Muscle of leg (tissue), 11 donors: ENCODE measurements around the gene GMDS. TPM values are rescaled to one million over a fixed set of nuclear protein-coding genes. Genes with fewer than 3 reads are reported as not detected.
A peak's percentile ranks its signal among the peaks of the same experiment; 100 is the strongest.

Experiments
- DNase-seq: peaks from one replicate; pipeline ENCODE4 v3.0.0; 2013
- H3K27ac ChIP-seq: one replicate; pipeline ENCODE4 v1.5.1; 2013; ENCODE audit warnings: mild to moderate bottlenecking, low read length, control low read depth
- H3K27me3 ChIP-seq: one replicate; pipeline ENCODE4 v1.6.1; 2013; ENCODE audit warnings: low read length; ENCODE audit not compliant: control insufficient read depth, insufficient read depth
- H3K36me3 ChIP-seq: one replicate; pipeline ENCODE4 v1.6.1; 2013; ENCODE audit warnings: low read length; ENCODE audit not compliant: control insufficient read depth, insufficient read depth
- H3K4me1 ChIP-seq: one replicate; pipeline ENCODE4 v1.6.1; 2013; ENCODE audit warnings: low read length; ENCODE audit not compliant: control insufficient read depth, insufficient read depth
- H3K4me3 ChIP-seq: one replicate; pipeline ENCODE4 v1.5.1; 2013; ENCODE audit warnings: low read length, control low read depth
- H3K9me3 ChIP-seq: replicated peaks from 2 replicates; pipeline ENCODE4 v1.6.1; 2013; ENCODE audit warnings: low read depth, low read length; ENCODE audit not compliant: control insufficient read depth
- whole genome bisulfite sequencing: methylation state at CpG from one replicate; pipeline ENCODE4 v1.1.5; 2013; ENCODE audit warnings: missing lambda C conversion rate; ENCODE audit not compliant: insufficient coverage; 5-methylcytosine and 5-hydroxymethylcytosine counted together
- polyA plus RNA-seq, 8 donors: library from polyadenylated mRNA; unstranded; fragments of 120-200 nt; gene quantifications; one replicate each; pipeline versions ENCODE4 v1.2.1 to v1.2.3, GENCODE V29; 2013; ENCODE audit warnings: inconsistent platforms in 1 of 8, low replicate concordance in 1 of 8; ENCODE audit not compliant: insufficient read length in 8 of 8, insufficient read depth in 1 of 8
- total RNA-seq: library from RNA; stranded (reverse); fragments of 120-200 nt; gene quantifications from one replicate; pipeline ENCODE4 v1.2.4, GENCODE V29; 2013

Gene GMDS
- total and polyA plus RNA-seq, 9 donors, result 3.9 to 17.0 (median 11.9) TPM

- no peaks in the 10 kb centered on the region for H3K9me3 ChIP-seq
- peaks cover 4% of the 10 kb centered on the region for H3K36me3 ChIP-seq
- H3K4me3 ChIP-seq, result peak overlapping the region; percentile 86
- peaks cover 11% of the 10 kb centered on the region for H3K4me1 ChIP-seq
- no peaks in the 10 kb centered on the region for H3K27me3 ChIP-seq
- DNase-seq, result no peak
- no peak overlapping the region for H3K27ac ChIP-seq
- WGBS, result 32% methylated on average over 22 of the region's 32 CpGs
Measured at GRCh38 chr6:2244261-2245102, 923 bp downstream of the GMDS start.

DNA sequence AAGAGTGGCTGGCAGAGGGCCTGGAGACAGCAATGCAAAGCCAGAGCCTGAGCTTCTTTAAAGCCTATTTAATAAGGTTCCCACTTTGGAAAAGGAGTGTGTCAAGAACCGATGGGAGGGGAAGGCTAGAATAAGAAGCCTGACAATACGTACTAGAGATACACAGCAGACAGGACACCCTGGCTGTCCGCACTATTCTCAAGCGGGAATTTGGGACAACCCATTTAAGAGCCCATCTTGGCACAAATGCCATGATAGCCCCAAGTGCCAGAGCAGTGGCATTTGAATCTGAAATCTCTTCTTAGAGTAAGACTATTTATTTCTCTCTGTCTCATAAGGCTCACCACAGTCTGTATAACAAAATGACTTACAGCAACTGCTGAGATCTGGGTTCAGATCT, 3.1 kb downstream of the GMDS start:
- DNase-seq, result no peak
- WGBS, result 93% methylated on average over 4 of the region's 4 CpGs
- H3K27ac ChIP-seq, result no peak overlapping the region
- no peaks in the 10 kb centered on the region for H3K9me3 ChIP-seq
- peaks cover 11% of the 10 kb centered on the region for H3K4me1 ChIP-seq
- H3K36me3 ChIP-seq, result no peaks in the 10 kb centered on the region
- H3K4me3 ChIP-seq, result no peak overlapping the region
- no peaks in the 10 kb centered on the region for H3K27me3 ChIP-seq

- H3K36me3 ChIP-seq, result no peaks in the 10 kb centered on the region
- no peaks in the 10 kb centered on the region for H3K9me3 ChIP-seq
- H3K4me1 ChIP-seq, result peaks cover 5% of the 10 kb centered on the region
- WGBS, result 84% methylated on average over 5 of the region's 6 CpGs
- no peak overlapping the region for H3K4me3 ChIP-seq
- DNase-seq, result no peak
- H3K27ac ChIP-seq, result no peak overlapping the region
- H3K27me3 ChIP-seq, result no peaks in the 10 kb centered on the region
Measured at GRCh38 chr6:2240961-2241360, 4.4 kb downstream of the GMDS start.

- H3K4me3 ChIP-seq, result no peak overlapping the region
- no peaks in the 10 kb centered on the region for H3K9me3 ChIP-seq
- H3K27me3 ChIP-seq, result no peaks in the 10 kb centered on the region
- no peak overlapping the region for H3K27ac ChIP-seq
- DNase-seq, result peak; percentile 49
- no peaks in the 10 kb centered on the region for H3K4me1 ChIP-seq
- H3K36me3 ChIP-seq, result no peaks in the 10 kb centered on the region
- WGBS, result no CpG with 5 or more reads among the region's 1 CpG
Measured at GRCh38 chr6:2237001-2237400, 8.4 kb downstream of the GMDS start.

- no peak for DNase-seq
- Histone ChIP-seq H3K36me3 (no peaks in the 10 kb centered on the region), H3K27ac (no peak overlapping the region), H3K4me3 (no peak overlapping the region), H3K4me1 (no peaks in the 10 kb centered on the region), H3K27me3 (no peaks in the 10 kb centered on the region), H3K9me3 (no peaks in the 10 kb centered on the region)
- 87% methylated on average over 2 of the region's 2 CpGs for WGBS
Measured at GRCh38 chr6:2235777-2236495, 9.5 kb downstream of the GMDS start.

GRCh38 chr6:2232445-2232844, 13.0 kb downstream of the GMDS start:
- no peaks in the 10 kb centered on the region for H3K36me3 ChIP-seq
- no peaks in the 10 kb centered on the region for H3K9me3 ChIP-seq
- H3K27ac ChIP-seq, result no peak overlapping the region
- H3K4me3 ChIP-seq, result no peak overlapping the region
- no peaks in the 10 kb centered on the region for H3K27me3 ChIP-seq
- H3K4me1 ChIP-seq, result no peaks in the 10 kb centered on the region
- DNase-seq, result no peak
- WGBS, result 90% methylated on average over 6 of the region's 9 CpGs

- 80% methylated on average over 2 of the region's 4 CpGs for WGBS
- DNase-seq, result no peak
- Histone ChIP-seq H3K4me1 (no peaks in the 10 kb centered on the region), H3K4me3 (no peak overlapping the region), H3K9me3 (no peaks in the 10 kb centered on the region), H3K27me3 (no peaks in the 10 kb centered on the region), H3K36me3 (no peaks in the 10 kb centered on the region), H3K27ac (no peak overlapping the region)
Measured at GRCh38 chr6:2231438-2231837, 14.0 kb downstream of the GMDS start.

- DNase-seq, result no peak
- Histone ChIP-seq H3K4me3 (no peak overlapping the region), H3K27ac (no peak overlapping the region), H3K36me3 (no peaks in the 10 kb centered on the region), H3K9me3 (no peaks in the 10 kb centered on the region), H3K27me3 (no peaks in the 10 kb centered on the region), H3K4me1 (no peaks in the 10 kb centered on the region)
- no CpG with 5 or more reads among the region's 2 CpGs for WGBS
Measured at GRCh38 chr6:2230659-2231277, 14.6 kb downstream of the GMDS start.

GRCh38 chr6:2229742-2230141, 15.7 kb downstream of the GMDS start:
- H3K9me3 ChIP-seq, result no peaks in the 10 kb centered on the region
- no peak overlapping the region for H3K27ac ChIP-seq
- 71% methylated on average over 4 of the region's 4 CpGs for WGBS
- no peak overlapping the region for H3K4me3 ChIP-seq
- no peaks in the 10 kb centered on the region for H3K4me1 ChIP-seq
- no peaks in the 10 kb centered on the region for H3K27me3 ChIP-seq
- H3K36me3 ChIP-seq, result no peaks in the 10 kb centered on the region
- no peak for DNase-seq

DNA sequence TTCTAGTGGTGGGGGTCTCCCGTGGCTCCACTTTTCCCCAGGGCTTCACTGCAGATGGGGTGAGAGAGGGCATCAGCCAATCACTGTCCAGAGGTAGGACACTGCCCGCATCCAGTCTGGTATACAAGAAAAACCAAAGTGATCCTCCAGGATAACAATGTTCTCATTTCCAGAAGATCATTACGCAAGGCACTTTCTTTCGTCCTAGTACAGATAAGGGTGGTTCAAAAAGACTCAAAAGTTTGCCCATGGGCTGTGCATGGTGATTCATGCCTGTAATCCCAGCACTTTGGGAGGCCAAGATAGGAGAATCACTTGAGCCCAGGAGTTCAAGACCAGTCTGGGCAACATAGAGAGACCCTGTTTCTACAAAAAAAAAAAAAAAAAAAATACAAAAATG, 16.4 kb downstream of the GMDS start:
- Histone ChIP-seq H3K27me3 (no peaks in the 10 kb centered on the region), H3K4me3 (no peak overlapping the region), H3K4me1 (no peaks in the 10 kb centered on the region), H3K27ac (no peak overlapping the region), H3K36me3 (no peaks in the 10 kb centered on the region), H3K9me3 (no peaks in the 10 kb centered on the region)
- 86% methylated on average over 1 of the region's 4 CpGs for WGBS
- no peak for DNase-seq
